ENCODE results near the gene CD200.

CD200 gene

GRCh38 chr3:112405845-112406244, 72.9 kb downstream of the CD200 start:
- Histone ChIP-seq H3K9ac (no peak overlapping the region), H3K4me2 (no peak overlapping the region), H3K4me1 (peaks cover 0 to 11% (median 0%) of the 10 kb centered on the region in 10 experiments; a peak in 1 of 20 replicates), H3K9me3 (replicated peaks in 1 of 11) (no peaks in the 10 kb centered on the region; a peak in 1 of 22 replicates), H3K27ac (no peak overlapping the region), H3K36me3 (no peaks in the 10 kb centered on the region), H4K20me1 (no peaks in the 10 kb centered on the region), H3K4me3 (no peak overlapping the region), H3K27me3 (no peaks in the 10 kb centered on the region)
- no peak for TF ChIP-seq Cebpa-rat (IDR thresholded peaks at IDR 0.05)

GRCh38 chr3:112407214-112407887, 74.4 kb downstream of the CD200 start:
- Histone ChIP-seq H3K4me2 (no peak overlapping the region), H3K4me1 (peaks cover 0 to 11% (median under 1%) of the 10 kb centered on the region in 10 experiments; a peak in 1 of 20 replicates), H3K9ac (no peak overlapping the region), H3K9me3 (replicated peaks in 1 of 11) (no peaks in the 10 kb centered on the region), H3K27ac (no peak overlapping the region), H4K20me1 (no peaks in the 10 kb centered on the region), H3K27me3 (no peaks in the 10 kb centered on the region), H3K4me3 (no peak overlapping the region), H3K36me3 (no peaks in the 10 kb centered on the region)
- no peak for TF ChIP-seq Cebpa-rat (IDR thresholded peaks at IDR 0.05)

- Histone ChIP-seq H3K9ac (no peak overlapping the region), H3K27me3 (no peaks in the 10 kb centered on the region), H3K9me3 (replicated peaks in 1 of 11) (no peaks in the 10 kb centered on the region), H4K20me1 (no peaks in the 10 kb centered on the region), H3K4me3 (no peak overlapping the region), H3K4me2 (no peak overlapping the region), H3K27ac (no peak overlapping the region), H3K36me3 (no peaks in the 10 kb centered on the region), H3K4me1 (peaks cover 0 to 11% (median 7%) of the 10 kb centered on the region in 10 experiments; a peak in 6 of 20 replicates)
- no peak for TF ChIP-seq Cebpa-rat (IDR thresholded peaks at IDR 0.05)
Observed at GRCh38 chr3:112407888-112408702, 75.1 kb downstream of the CD200 start.

GRCh38 chr3:112409041-112409440, 76.1 kb downstream of the CD200 start:
- Histone ChIP-seq H3K9me3 (replicated peaks in 1 of 11) (peaks cover 0 to 9% (median 0%) of the 10 kb centered on the region in 11 experiments; a peak in 3 of 22 replicates), H3K27ac (no peak overlapping the region), H3K36me3 (no peaks in the 10 kb centered on the region), H3K4me1 (peaks cover 0 to 12% (median 8%) of the 10 kb centered on the region in 10 experiments; a peak in 6 of 20 replicates), H3K4me3 (no peak overlapping the region), H4K20me1 (no peaks in the 10 kb centered on the region), H3K27me3 (no peaks in the 10 kb centered on the region), H3K4me2 (no peak overlapping the region), H3K9ac (no peak overlapping the region)
- TF ChIP-seq Cebpa-rat (IDR thresholded peaks at IDR 0.05), result no peak

- peaks cover 0 to 12% (median 6%) of the 10 kb centered on the region in 10 experiments; a peak in 6 of 20 replicates for H3K4me1 ChIP-seq
- H3K36me3 ChIP-seq, result no peaks in the 10 kb centered on the region
- no peaks in the 10 kb centered on the region for H3K27me3 ChIP-seq
- H3K4me3 ChIP-seq, result no peak overlapping the region
- H3K27ac ChIP-seq, result no peak overlapping the region
- H3K4me2 ChIP-seq, result no peak overlapping the region
- no peak overlapping the region for H3K9ac ChIP-seq
- no peaks in the 10 kb centered on the region for H4K20me1 ChIP-seq
- TF ChIP-seq Cebpa-rat (IDR thresholded peaks at IDR 0.05), result no peak
- H3K9me3 ChIP-seq (replicated peaks in 1 of 11), result peaks cover 0 to 16% (median 0%) of the 10 kb centered on the region in 11 experiments; a peak in 5 of 22 replicates
Observed at GRCh38 chr3:112411425-112411824, 78.5 kb downstream of the CD200 start.
